Fibroblast of lung (primary cell): ENCODE measurements around the gene GIGYF2.

ENCODE experiments used
- EZH2 ChIP-seq: IDR thresholded peaks from 2 replicates; pipeline ENCODE4 v1.5.1; 2012; ENCODE audit warnings: low read length, control low read depth, mild to moderate bottlenecking; ENCODE audit errors: missing control alignments
- TF ChIP-seq, protein P1 (sequence below), 2 donors: IDR thresholded peaks in 1 of 2; conservative IDR thresholded peaks in 1 of 2; 1 replicate in 1 of 2; 2 replicates in 1 of 2; pipeline ENCODE4 v1.5.1; 2011 to 2012; ENCODE audit warnings: low read length in 2 of 2, control low read depth in 1 of 2, inconsistent platforms in 1 of 2, low read depth in 1 of 2, mild to moderate bottlenecking in 1 of 2

DNA sequence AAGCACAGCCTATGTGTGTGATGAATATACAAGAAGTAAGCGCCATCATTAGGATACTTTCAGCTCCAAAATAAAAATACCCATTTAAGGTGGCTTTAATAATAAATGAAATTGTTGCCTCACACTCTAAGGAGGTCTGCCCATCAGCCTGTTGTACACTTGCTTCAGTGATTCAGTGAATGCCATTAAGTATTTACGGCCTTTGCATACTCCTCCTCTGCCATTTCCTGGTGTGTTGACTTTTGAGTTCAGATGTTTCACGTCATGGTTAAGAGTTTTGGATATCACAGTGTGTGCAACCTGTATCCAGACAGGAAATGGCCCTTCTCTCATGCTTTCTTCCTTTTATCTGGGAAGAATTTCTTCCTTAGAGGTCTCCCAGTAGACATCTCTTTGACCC, 134.4 kb downstream of the GIGYF2 start:
- TF ChIP-seq, protein P1, sequence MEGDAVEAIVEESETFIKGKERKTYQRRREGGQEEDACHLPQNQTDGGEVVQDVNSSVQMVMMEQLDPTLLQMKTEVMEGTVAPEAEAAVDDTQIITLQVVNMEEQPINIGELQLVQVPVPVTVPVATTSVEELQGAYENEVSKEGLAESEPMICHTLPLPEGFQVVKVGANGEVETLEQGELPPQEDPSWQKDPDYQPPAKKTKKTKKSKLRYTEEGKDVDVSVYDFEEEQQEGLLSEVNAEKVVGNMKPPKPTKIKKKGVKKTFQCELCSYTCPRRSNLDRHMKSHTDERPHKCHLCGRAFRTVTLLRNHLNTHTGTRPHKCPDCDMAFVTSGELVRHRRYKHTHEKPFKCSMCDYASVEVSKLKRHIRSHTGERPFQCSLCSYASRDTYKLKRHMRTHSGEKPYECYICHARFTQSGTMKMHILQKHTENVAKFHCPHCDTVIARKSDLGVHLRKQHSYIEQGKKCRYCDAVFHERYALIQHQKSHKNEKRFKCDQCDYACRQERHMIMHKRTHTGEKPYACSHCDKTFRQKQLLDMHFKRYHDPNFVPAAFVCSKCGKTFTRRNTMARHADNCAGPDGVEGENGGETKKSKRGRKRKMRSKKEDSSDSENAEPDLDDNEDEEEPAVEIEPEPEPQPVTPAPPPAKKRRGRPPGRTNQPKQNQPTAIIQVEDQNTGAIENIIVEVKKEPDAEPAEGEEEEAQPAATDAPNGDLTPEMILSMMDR (conservative IDR thresholded peaks at IDR 0.05 in 1 of 2, IDR thresholded peaks at IDR 0.05 in 1 of 2; ENCODE audit: low read depth in 1 of 2, low read length in 2 of 2), result no peak
- TF ChIP-seq EZH2, result no peak
